Activated CD8-positive, alpha-beta memory T cell treated with anti-CD3 and anti-CD28 coated beads, Interleukin-2, amount 50 U/mL, for 1 hour (primary cell): ENCODE data around the gene TYW1B.
"Not testable (repeated sequence)": the region's sequence is repeated elsewhere in the genome, so short reads cannot be mapped to it uniquely, and the experiment has no call there.

Source experiments
- DNase-seq: peaks from one replicate; pipeline ENCODE4 v3.0.0-alpha.2; 2020; ENCODE audit errors: extremely low read depth

The TYW1B gene

GRCh38 chr7:72626428-72627011, 201.5 kb downstream of the TYW1B start:
- not testable (repeated sequence) for DNase-seq

DNA sequence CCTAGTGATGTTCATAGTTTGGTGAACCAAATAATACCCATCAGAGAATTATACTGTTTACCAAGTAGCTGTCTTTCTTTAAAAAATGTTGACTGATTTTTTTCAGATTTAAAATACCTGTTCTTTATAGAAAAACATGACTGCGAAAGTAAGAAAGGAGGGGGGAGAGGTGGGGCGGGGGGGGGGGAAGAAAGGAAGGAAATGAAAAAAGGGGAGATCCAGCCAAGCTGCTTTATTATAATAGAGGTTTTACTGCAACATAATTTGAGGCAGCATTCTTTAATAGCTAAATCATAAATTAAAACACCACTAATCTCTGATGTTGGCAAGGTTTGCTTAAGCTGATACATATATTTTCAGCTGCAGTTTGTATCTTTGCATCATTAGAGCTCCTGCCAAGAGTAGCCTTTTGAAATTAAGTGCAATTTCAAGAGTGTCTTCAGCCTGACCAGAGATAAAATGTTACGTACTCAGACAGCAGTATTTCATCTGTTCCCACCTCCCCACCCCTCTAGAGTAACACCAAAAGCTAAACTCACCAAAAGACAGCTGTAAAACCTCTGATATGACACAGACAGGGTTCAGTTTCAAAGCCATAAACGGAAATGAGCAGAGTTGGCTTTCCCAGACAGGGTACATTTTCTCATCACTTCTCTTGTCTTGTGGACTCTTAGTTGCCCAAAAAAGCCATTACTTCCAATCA, 202.1 kb downstream of the TYW1B start:
- DNase-seq, result not testable (repeated sequence)

GRCh38 chr7:72622532-72622931, 205.5 kb downstream of the TYW1B start:
- DNase-seq, result no peak

- DNase-seq, result not testable (repeated sequence)
These were observed 206.2 kb downstream of the TYW1B start for GRCh38 chr7:72621761-72622187.

- not testable (repeated sequence) for DNase-seq
These were observed 207.1 kb downstream of the TYW1B start for GRCh38 chr7:72620923-72621322.

- not testable (repeated sequence) for DNase-seq
These were observed 209.4 kb downstream of the TYW1B start for GRCh38 chr7:72618435-72619180.

GRCh38 chr7:72609761-72610160, 218.2 kb downstream of the TYW1B start:
- DNase-seq, result not testable (repeated sequence)

GRCh38 chr7:72607988-72608387, 220.0 kb downstream of the TYW1B start:
- DNase-seq, result not testable (repeated sequence)

DNA sequence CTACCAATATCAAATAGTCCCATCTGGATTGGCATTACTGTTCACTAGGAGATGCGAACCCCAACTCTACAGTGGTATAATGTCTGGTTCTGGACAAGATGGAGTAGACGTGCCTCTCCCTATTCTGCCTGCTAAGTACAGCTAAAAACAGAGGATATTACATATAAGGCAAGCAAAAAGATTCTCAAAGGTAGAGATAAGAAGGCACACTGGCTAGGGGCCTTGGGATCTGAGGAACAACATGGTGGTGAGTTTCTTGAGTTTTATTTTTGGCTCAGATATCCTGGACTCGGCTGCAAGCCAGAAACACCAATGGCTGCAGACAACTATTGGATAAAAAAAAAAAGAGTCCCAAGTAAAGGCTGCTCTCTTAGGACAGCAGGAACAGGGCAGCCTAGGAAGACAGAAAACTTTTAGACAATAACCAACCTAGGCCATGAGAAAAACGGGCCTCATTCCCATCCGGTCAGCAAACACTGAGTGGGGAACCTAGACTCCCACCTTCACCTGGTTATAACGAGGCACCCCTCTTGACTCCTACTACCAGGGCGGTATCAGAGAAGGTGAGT, 222.1 kb downstream of the TYW1B start:
- not testable (repeated sequence) for DNase-seq

GRCh38 chr7:72604771-72605611, 223.0 kb downstream of the TYW1B start:
- DNase-seq, result not testable (repeated sequence)

- not testable (repeated sequence) for DNase-seq
These were observed 224.5 kb downstream of the TYW1B start for GRCh38 chr7:72603476-72603875.

DNA sequence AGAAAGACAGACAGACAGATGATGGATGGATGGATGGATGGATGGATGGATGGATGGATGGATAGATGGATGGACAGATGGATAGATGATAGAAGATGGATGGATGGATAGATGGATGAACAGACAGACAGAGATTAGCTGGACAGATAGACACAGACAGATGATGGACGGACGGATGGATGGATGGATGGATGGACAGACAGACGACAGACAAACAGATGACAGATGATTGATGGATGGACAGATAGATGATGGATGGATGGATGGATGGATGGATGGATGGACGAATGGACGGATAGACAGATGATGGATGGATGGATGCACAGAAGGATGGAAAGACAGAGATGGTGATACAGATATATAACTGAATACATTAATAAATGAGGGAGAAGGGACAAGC, 224.9 kb downstream of the TYW1B start:
- no peak for DNase-seq

DNA sequence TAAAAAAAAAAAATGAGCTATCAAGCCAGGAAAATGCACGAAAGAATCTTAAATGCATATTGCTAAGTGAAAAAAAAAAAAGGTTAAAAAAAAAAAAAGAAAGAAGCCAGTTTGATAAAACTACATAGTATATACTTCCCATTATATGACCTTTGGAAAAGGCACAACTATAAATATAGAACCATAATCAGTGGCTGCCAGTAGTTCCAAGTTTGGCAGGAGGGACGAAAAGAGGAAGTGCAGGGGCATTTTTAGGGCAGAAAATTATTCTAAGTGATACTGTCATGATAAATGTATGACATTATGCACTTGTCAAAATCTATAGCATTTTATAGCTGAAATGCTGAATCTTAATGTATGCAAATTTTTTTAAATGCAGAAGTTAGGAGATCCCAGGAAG, 226.3 kb downstream of the TYW1B start:
- DNase-seq, result not testable (repeated sequence)

- DNase-seq, result not testable (repeated sequence)
These were observed 238.0 kb downstream of the TYW1B start for GRCh38 chr7:72590023-72590422.

DNA sequence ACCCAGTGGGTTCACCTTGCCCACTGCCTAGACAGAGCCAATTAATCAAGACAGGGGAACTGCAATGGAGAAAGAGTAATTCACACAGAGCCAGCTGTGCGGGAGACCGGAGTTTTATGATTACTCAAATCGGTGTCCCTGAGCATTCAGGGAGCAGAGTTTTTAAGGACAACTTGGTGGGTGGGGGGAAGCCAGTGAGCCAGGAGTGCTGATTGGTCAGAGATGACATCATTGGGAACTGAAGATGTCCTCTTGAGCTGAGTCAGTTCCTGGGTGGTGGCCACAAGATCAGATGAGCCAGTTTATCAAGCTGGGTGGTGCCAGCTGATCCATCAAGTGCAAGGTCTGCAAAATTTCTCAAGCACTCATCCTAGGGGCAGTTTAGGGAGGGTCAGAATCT, 240.7 kb downstream of the TYW1B start:
- DNase-seq, result not testable (repeated sequence)

DNA sequence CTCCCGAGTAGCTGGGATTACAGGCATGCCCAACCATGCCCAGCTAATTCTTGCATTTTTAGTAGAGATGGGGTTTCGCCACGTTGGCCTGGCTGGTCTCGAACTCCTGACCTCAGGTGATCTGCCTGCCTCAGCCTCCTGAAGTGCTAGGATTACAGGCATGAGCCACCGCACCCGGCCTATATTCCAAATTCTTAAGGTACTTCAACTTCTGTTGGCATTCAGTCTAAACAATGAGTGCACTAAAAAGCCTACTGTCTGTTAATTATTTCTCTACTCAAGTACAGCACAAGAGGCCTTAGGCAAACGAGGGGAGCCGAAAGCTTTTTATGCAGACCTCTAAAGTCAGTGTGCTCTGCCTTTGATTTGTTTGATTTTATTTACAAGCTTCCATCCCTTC, 243.4 kb downstream of the TYW1B start:
- not testable (repeated sequence) for DNase-seq

DNA sequence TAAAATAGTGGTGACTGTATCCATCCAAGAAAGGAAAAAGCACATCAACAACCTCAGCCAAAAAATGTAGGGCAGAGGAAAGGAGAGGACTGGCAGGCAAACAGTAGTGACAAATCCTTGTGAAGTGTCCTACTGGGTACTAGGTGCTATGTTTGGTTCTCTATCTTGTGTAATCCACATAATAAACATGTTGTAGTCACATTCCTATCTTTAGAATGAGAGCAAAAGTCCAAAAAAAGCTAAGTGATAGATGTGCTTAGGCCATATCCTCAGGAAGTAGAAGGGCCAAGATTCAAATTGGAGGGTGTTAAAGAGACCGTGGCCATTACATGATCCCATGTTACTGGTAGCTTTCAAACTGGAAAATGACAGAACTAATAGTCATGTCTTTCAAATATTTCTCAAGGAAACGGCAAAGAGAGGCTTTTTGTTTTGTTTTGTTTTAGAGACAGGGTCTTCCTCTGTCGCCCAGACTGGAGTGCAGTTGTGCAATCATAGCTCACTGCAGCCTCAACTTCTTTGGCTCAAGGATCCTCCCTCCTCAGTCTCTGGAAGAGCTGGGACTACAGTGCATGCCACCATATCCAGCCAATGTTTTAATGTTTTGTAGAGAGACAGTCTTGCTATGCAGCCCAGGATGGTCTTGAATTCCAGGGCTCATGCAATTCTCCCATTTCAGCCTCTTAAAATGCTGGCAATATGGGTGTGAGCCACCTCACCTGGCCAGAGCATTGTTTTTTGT, 244.2 kb downstream of the TYW1B start:
- DNase-seq, result not testable (repeated sequence)

DNA sequence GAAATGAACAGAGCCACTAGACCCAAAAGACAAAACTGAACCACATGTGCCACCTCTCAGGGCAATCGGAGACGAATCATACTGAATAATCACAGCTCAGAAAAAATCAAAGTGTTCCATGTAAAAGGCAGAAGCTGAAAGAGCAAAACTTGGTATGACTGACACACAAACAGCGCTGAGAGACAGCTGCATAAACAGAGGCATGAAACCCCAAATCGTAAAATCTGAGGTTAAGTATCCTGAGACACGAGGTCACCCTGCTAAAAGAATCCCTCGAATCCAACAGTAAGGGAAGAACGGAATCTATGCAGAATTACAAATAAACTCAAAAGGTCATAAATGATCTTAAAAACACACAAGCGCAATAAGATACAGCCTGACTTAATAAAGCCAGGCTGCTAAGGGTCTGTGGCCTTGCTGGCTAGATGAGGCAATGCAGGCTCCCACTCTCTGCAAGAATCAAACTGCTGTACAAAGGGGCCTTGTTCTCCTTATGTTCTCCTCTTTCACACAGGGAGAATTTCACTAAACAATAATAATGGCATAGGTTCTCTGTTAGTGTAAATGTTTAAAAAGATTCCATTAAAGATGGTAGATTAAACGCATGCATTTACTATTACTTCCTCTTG, 247.7 kb downstream of the TYW1B start:
- DNase-seq, result not testable (repeated sequence)

- no peak for DNase-seq
These were observed 250.9 kb downstream of the TYW1B start for GRCh38 chr7:72577107-72577506.

DNA sequence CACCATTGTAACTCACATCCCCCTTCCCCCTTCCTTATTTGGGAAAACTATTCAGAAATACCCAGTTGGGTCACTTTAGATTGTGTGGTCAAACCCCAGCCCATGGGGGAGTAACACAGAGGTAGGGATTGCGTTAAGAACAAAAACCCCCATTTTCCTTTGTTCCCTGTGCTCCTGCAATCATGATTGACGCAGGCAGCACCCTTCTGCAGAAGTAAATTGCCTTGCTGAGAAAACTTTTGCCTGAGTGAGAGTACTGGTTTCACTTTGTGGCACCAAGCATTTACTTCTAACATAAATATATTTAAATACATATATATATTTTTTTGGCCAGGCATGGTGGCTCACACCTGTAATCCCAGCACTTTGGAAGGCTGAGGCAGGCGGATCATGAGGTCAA, 266.0 kb downstream of the TYW1B start:
- not testable (repeated sequence) for DNase-seq
